Spleen (tissue), 7 donors: ENCODE results near the gene CCDC102A.
"Not testable (repeated sequence)": the region's sequence is repeated elsewhere in the genome, so short reads cannot be mapped to it uniquely, and the experiment has no call there.

Source experiments
- POLR2A ChIP-seq, 3 donors: fragments of 450-650 bp; IDR thresholded peaks; one replicate each; pipeline ENCODE4 v1.5.1; 2017; ENCODE audit warnings: antibody characterized with exemption in 3 of 3, mild to moderate bottlenecking in 1 of 3
- POLR2AphosphoS5 ChIP-seq, 3 donors: sonication (generic); formaldehyde crosslinking; IDR thresholded peaks; one replicate each; pipeline ENCODE4 v1.5.1; 2017; ENCODE audit warnings: antibody characterized with exemption in 3 of 3
- TF ChIP-seq, protein P1 (sequence below), 11 experiments: fragments of 200-600 bp in 7 of 11; fragments of 450-650 bp in 4 of 11; sonication (generic) in 4 of 11; IDR thresholded peaks in 8 of 11; conservative IDR thresholded peaks in 3 of 11; 1 replicate in 7 of 11; 2 replicates in 4 of 11; pipeline versions ENCODE4 v1.4.0 to v1.8.0; 2016 to 2021; ENCODE audit warnings: antibody characterized with exemption in 11 of 11, inconsistent platforms in 4 of 11, mild to moderate bottlenecking in 1 of 11
- donor health status: DM: no; HTN: no; CAD: no; lungs with moderate emphysema.
- donor health status: DM: no; HTN: no; CAD: no.
- donor health status: DM: no; HTN: no; CAD: no.

DNA sequence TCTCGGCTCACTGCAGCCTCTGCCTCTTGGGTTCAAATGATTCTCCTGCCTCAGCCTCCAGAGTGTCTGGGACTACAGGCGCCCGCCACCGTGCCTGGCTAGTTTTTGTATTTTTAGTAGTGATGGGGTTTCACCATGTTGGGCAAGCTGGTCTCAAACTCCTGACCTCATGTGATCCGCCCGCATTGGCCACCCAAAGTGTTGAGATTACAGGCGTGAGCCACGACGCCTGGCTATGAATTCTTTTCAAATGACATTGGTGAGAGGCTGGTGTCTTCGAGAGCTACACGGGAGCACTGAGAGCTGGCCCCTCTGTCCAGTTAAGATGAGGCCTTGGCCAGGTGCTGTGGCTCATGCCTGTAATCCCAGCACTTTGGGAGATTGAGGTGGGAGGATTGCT is 36.4 kb downstream of the CCDC102A start:
- not testable (repeated sequence) for TF ChIP-seq POLR2A, POLR2AphosphoS5 (IDR thresholded peaks at IDR 0.05)
- TF ChIP-seq, protein P1, sequence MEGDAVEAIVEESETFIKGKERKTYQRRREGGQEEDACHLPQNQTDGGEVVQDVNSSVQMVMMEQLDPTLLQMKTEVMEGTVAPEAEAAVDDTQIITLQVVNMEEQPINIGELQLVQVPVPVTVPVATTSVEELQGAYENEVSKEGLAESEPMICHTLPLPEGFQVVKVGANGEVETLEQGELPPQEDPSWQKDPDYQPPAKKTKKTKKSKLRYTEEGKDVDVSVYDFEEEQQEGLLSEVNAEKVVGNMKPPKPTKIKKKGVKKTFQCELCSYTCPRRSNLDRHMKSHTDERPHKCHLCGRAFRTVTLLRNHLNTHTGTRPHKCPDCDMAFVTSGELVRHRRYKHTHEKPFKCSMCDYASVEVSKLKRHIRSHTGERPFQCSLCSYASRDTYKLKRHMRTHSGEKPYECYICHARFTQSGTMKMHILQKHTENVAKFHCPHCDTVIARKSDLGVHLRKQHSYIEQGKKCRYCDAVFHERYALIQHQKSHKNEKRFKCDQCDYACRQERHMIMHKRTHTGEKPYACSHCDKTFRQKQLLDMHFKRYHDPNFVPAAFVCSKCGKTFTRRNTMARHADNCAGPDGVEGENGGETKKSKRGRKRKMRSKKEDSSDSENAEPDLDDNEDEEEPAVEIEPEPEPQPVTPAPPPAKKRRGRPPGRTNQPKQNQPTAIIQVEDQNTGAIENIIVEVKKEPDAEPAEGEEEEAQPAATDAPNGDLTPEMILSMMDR (IDR thresholded peaks at IDR 0.05 in 8 of 11, conservative IDR thresholded peaks at IDR 0.05 in 3 of 11) = not testable (repeated sequence)
